ENCODE results near the gene SMYD2. TPM values are rescaled to one million over a fixed set of nuclear protein-coding genes. Genes with fewer than 3 reads are reported as not detected.
"Not testable (repeated sequence)": the region's sequence is repeated elsewhere in the genome, so short reads cannot be mapped to it uniquely, and the experiment has no call there.

The SMYD2 gene
- polyA plus RNA-seq, 1 donor from 2014 or later: 36.9 TPM

- Histone ChIP-seq H3F3A (ENCODE audit: insufficient read depth, low read length, poor library complexity, severe bottlenecking) (no peaks in the 10 kb centered on the region), H3K9me2 (ENCODE audit: insufficient read depth, low read length) (no peaks in the 10 kb centered on the region), H4K20me1 (ENCODE audit: insufficient read depth) (no peaks in the 10 kb centered on the region), H3K4me2 (ENCODE audit: low read length) (no peak overlapping the region), H3K9ac (ENCODE audit: low read length) (no peak overlapping the region), H3K36me3 (ENCODE audit: insufficient read depth, low read length) (no peaks in the 10 kb centered on the region), H3K27me3 (ENCODE audit: insufficient read depth, low read depth, low read length) (no peaks in the 10 kb centered on the region), H3K9me3 (ENCODE audit: low read length) (no peaks in the 10 kb centered on the region), H2AFZ (ENCODE audit: low read depth, low read length) (no peak overlapping the region), H3K27ac (ENCODE audit: low read length) (no peak overlapping the region), H3K4me3 (ENCODE audit: low read length) (no peak overlapping the region), H3K79me2 (replicated peaks; ENCODE audit: insufficient read depth, low read length) (no peaks in the 10 kb centered on the region)
- TF ChIP-seq EP300 (conservative IDR thresholded peaks at IDR 0.05; ENCODE audit: poor library complexity, severe bottlenecking) (no peak), RAD21 (conservative IDR thresholded peaks at IDR 0.05) (no peak), SMC3 (conservative IDR thresholded peaks at IDR 0.05; ENCODE audit: poor library complexity) (no peak), POLR2AphosphoS5 (IDR thresholded peaks at IDR 0.05) (no peak), TAF1 (IDR thresholded peaks at IDR 0.05; ENCODE audit: low read depth) (no peak), EZH2 (IDR thresholded peaks at IDR 0.05; ENCODE audit: borderline replicate concordance, insufficient read depth, low read length, poor library complexity, severe bottlenecking) (no peak)
Measured at GRCh38 chr1:214272964-214273533, 7.9 kb upstream of the SMYD2 start.

GRCh38 chr1:214275700-214276099 lies 5.3 kb upstream of the SMYD2 start:
- H3K9ac ChIP-seq (ENCODE audit: low read length); H3K27ac ChIP-seq (ENCODE audit: low read length); H3F3A ChIP-seq (ENCODE audit: insufficient read depth, low read length, poor library complexity, severe bottlenecking); H3K4me2 ChIP-seq (ENCODE audit: low read length); H2AFZ ChIP-seq (ENCODE audit: low read depth, low read length); H3K79me2 ChIP-seq (replicated peaks; ENCODE audit: insufficient read depth, low read length); H3K36me3 ChIP-seq (ENCODE audit: insufficient read depth, low read length); H3K4me3 ChIP-seq (ENCODE audit: low read length); H3K9me2 ChIP-seq (ENCODE audit: insufficient read depth, low read length); H4K20me1 ChIP-seq (ENCODE audit: insufficient read depth); H3K27me3 ChIP-seq (ENCODE audit: insufficient read depth, low read depth, low read length); H3K9me3 ChIP-seq (ENCODE audit: low read length): not testable (repeated sequence)

GRCh38 chr1:214276786-214277185 lies 4.2 kb upstream of the SMYD2 start:
- no peak for TF ChIP-seq CTCF (IDR thresholded peaks at IDR 0.05; ENCODE audit: poor library complexity, severe bottlenecking)
- TF ChIP-seq RAD21 (conservative IDR thresholded peaks at IDR 0.05): no peak
- no peak for TF ChIP-seq EZH2 (IDR thresholded peaks at IDR 0.05; ENCODE audit: borderline replicate concordance, insufficient read depth, low read length, poor library complexity, severe bottlenecking)
- no peak for TF ChIP-seq SMC3 (conservative IDR thresholded peaks at IDR 0.05; ENCODE audit: poor library complexity)
- TF ChIP-seq MXI1 (conservative IDR thresholded peaks at IDR 0.05; ENCODE audit: poor library complexity, severe bottlenecking): no peak
- TF ChIP-seq TAF1 (IDR thresholded peaks at IDR 0.05; ENCODE audit: low read depth): no peak
- no peak for TF ChIP-seq POLR2AphosphoS5 (IDR thresholded peaks at IDR 0.05)
- no peak overlapping the region for H3K9ac ChIP-seq (ENCODE audit: low read length)
- H3K4me2 ChIP-seq (ENCODE audit: low read length): no peak overlapping the region
- no peaks in the 10 kb centered on the region for H3K27me3 ChIP-seq (ENCODE audit: insufficient read depth, low read depth, low read length)
- peaks cover 8% of the 10 kb centered on the region for H3F3A ChIP-seq (ENCODE audit: insufficient read depth, low read length, poor library complexity, severe bottlenecking)
- H3K36me3 ChIP-seq (ENCODE audit: insufficient read depth, low read length): no peaks in the 10 kb centered on the region
- H3K9me2 ChIP-seq (ENCODE audit: insufficient read depth, low read length): no peaks in the 10 kb centered on the region
- no peaks in the 10 kb centered on the region for H4K20me1 ChIP-seq (ENCODE audit: insufficient read depth)
- no peaks in the 10 kb centered on the region for H3K9me3 ChIP-seq (ENCODE audit: low read length)
- H3K4me3 ChIP-seq (ENCODE audit: low read length): no peak overlapping the region
- no peak overlapping the region for H3K27ac ChIP-seq (ENCODE audit: low read length)
- no peaks in the 10 kb centered on the region for H3K79me2 ChIP-seq (replicated peaks; ENCODE audit: insufficient read depth, low read length)
- H2AFZ ChIP-seq (ENCODE audit: low read depth, low read length): no peak overlapping the region

Data from neural cell (in vitro differentiated cells).